Activated naive CD8-positive, alpha-beta T cell treated with anti-CD3 and anti-CD28 coated beads, Interleukin-2, amount 50 U/mL, for 16 hours (primary cell): ENCODE results near the gene LRRIQ4.

Experiments
- DNase-seq: peaks from one replicate; pipeline ENCODE4 v3.0.0-alpha.2; 2020; ENCODE audit warnings: low read depth, low spot score

The LRRIQ4 gene

GRCh38 chr3:169809230-169809795 is 3.4 kb upstream of the LRRIQ4 start:
- no peak for DNase-seq

DNA sequence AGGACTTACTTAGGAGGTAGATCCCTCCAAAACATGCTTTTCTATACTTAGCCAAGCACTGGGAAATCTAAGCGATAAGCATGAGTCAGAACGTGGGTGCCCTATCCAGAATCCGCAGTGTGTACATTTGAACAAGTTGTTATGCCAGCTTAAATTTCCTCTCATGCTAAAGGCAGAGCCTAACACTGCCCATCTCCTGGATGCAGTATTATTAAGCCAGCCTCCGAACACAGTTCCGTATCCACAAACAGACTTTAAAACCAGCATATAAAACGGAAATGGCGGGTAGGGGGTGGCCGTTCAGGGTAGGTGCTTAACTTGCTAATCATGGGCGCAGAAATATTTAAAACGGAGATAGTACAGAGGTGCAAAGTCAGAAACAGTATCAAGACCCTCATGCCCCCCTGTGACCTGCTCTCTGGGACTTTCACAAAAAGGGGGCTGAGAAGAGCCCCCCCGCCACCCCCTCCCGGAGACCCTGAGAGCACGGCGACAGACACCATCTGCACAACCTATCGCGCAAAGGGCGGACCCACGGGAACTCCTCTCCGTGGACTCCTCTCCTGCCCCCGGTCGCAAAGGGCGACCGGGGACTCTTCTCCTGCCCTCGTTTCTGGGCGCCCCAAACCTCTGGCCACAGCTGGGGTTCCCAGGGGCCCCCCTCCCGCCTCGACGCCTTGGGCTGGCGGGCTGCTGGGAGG is 889 bp upstream of the LRRIQ4 start:
- DNase-seq = no peak

- no peak for DNase-seq
Measured at GRCh38 chr3:169813278-169813677, 608 bp downstream of the LRRIQ4 start.

DNA sequence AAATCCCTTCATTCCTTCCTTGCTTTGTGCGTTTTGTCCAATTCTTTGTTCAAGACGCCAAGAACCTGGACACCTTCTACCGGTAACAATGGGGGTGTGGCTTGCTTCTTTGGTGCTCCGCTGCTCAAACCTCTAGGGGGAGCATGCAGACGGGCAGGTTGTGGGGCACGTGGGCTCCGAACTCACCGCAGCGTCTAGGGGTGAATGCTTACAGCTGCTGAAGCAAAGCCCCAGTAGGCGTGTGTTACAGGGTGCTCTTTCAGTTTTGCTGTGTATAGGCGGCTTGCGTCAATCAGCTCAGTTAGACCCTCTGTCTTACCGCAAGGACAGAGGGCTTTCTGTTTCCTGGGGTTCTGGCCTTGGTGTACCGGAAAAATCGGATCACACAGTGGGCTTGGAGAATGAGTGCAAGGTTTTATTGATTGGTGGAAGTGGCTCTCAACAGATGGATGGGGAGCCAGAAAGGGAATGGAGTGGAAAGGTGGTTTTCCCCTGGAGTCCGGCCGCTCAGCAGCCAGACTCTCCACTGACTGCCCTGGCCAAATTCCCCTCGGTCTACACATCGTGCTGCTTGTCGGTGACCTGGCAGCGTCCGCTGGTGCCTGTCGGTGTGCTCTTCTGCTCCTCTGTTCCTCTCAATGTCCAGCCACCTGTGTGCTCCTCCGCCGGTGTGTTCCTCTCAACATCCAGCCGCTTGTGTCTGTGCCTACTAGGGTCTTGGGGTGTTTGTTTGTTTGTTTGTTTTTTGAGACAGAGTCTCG is 1.3 kb downstream of the LRRIQ4 start:
- DNase-seq = peak; percentile 58

DNA sequence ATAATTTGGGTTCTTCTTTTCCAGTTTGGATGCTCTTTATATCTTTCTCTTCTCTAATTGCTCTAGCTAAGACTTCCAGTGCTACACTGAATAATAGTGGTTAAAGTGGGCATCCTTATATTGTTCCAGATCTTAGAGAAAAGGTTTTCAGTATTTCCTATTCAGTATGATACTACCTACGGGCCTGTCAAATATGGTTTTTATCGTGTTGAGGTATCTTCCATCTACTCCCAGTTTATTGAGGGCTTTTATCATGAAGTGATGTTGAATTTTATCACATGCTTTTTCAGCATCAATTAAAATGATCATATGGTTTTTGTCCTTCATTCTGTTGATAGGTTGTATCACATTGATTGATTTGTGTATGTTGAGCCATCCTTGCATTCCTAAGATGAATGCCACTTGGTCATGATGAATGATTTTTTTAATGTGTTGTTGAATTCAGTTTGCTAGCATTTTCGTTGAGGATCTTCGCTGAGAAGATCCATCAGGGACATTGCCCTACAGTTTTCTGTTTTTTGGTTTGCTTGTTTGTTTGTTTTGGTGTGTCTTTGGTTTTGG is 3.0 kb downstream of the LRRIQ4 start:
- no peak for DNase-seq

DNA sequence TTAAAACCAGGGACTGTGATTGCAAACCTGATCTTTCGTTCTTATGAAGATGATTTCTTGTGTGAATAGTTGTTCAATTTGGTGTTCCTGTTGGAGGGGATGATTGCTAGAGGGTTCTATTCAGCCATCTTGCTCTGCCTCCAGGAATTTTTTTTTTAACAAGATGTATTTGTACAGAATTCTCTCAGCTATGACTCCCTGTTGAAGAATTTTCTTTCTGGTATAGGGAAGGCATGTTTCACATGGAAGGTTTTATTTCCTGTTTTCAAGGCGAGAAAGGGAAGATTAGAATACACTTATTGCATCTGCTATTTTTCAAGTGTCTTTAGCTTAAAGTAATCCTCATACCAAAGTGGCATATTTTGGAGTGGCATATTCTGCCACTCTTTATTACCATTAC is 5.6 kb downstream of the LRRIQ4 start:
- no peak for DNase-seq

- no peak for DNase-seq
Measured at GRCh38 chr3:169822091-169822490, 9.4 kb downstream of the LRRIQ4 start.

DNA sequence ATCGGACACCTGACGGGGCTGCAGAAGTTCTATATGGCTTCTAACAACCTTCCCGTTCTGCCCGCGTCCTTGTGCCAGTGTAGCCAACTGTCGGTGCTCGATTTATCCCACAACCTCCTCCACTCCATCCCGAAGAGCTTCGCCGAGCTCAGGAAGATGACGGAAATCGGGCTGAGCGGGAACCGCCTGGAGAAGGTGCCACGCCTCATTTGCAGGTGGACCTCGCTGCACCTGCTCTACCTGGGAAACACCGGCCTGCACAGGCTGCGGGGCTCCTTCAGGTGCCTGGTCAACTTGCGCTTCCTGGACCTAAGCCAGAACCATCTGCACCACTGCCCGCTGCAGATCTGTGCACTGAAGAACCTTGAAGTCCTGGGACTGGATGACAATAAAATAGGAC is 9.9 kb downstream of the LRRIQ4 start:
- DNase-seq = no peak

GRCh38 chr3:169822983-169823382 is 10.3 kb downstream of the LRRIQ4 start:
- DNase-seq = no peak

DNA sequence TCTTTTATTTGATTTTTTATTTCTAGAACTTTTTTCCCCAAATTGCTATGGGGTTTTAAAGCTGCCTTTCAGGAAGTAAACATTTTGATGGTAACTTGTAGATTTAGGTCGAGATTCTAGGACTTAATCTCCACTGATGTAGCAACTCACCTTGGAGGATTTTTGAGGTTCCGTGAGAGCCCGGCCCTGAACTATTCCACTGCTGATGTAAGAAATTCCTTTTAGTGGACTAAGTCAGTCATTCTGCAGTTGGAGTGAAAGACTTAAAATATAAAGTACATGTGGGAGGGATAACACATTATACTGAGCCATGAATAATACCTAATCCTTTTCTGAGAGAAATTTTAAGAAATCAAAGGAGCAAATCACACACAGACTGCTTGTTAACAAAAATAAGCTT is 12.6 kb downstream of the LRRIQ4 start:
- no peak for DNase-seq

GRCh38 chr3:169827712-169828111 is 15.0 kb downstream of the LRRIQ4 start:
- no peak for DNase-seq

DNA sequence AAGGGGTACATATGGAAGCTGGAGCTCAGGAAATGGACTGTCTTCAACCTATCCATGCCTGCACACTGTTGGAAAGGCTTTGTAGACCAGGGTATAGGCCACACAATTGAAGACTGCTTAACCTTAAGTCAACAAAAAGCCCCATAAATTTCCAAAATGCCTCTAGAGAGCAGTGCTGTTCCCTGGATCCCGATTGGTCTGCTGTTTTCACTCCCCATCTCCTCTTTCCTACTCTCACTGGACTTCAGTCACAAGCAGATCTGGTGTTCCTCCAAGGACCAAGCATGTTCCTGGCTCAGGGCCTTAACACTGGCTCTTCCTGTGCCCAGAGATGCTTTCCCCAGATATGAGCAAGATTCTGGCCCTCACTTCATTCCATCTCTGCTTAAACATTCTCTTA is 22.9 kb downstream of the LRRIQ4 start:
- DNase-seq = no peak

GRCh38 chr3:169836078-169836941 is 23.6 kb downstream of the LRRIQ4 start:
- DNase-seq = no peak

- DNase-seq = no peak
Measured at GRCh38 chr3:169836942-169837275, 24.2 kb downstream of the LRRIQ4 start.

GRCh38 chr3:169838511-169839030 is 25.9 kb downstream of the LRRIQ4 start:
- DNase-seq = no peak

DNA sequence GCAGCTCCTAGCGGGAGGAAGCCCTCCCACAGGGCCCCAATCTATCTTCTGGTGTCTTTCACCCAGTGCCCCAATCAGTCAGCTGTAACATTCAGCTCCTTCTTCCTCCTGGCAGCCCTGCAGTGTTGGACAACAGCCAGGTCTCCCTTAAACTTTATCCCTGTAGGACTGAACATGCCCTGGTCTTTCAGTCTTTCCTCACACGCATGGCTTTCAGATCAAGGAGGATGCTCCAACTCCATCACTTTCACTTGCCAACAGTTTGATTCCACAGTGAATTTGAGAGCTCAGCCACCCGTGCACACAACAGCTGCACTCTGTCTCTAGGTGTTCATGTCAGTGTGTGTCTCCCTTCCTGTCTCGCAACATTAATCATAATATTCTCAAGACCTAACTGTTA is 28.5 kb downstream of the LRRIQ4 start:
- no peak for DNase-seq

DNA sequence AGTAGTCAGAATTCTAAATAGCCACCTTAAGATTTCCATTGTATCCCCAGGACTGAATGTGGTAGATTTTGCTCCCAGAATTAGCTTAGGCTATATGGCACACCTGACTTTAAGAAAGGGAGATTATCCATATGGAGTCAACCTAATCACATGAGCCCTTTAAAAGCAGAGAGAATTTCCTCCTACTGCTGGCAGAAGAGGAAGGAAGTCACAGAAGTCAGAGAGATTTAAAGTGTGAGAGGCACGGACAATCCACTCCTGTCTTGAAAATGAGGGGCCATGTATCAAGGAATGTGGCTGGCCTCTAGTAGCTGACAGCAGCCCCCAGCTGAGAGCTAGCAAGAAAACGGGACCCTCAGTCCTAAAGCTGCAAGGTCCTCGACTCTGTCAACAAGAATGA is 30.3 kb downstream of the LRRIQ4 start:
- no peak for DNase-seq

DNA sequence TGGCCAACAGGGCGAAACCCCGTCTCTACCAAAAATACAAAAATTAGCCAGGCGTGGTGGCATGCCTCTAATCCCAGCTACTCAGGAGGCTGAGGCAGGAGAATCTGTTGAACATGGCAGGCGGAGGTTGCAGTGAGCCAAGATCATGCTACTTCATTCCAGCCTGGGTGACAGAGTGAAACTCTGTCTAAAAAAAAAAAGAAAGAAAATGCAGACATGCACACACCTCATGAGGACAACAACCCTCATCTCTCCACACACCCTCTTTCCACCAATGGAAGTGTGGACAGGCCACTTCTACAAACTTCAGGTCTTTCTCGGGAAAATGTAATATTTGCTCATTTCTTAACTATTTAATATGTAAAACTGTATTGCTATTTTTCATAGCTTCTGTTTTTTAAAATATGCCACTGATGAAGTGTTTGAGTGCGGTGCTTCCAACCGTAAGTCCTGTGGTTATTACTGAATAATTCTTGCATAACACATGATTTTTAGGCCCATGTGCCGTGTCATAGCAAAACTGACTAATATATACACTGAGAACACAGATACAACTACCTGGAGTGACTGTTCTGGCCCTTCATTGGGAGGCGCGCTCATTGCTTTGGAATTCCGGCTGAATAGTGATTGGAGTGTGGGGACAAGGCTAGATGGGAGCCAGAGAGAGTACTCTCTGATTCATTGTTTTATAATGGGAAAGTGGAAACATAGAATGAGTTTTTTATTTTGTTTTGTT is 34.0 kb downstream of the LRRIQ4 start:
- DNase-seq = no peak

GRCh38 chr3:169847896-169848295 is 35.2 kb downstream of the LRRIQ4 start:
- DNase-seq = no peak

- no peak for DNase-seq
Measured at GRCh38 chr3:169848741-169849140, 36.1 kb downstream of the LRRIQ4 start.

DNA sequence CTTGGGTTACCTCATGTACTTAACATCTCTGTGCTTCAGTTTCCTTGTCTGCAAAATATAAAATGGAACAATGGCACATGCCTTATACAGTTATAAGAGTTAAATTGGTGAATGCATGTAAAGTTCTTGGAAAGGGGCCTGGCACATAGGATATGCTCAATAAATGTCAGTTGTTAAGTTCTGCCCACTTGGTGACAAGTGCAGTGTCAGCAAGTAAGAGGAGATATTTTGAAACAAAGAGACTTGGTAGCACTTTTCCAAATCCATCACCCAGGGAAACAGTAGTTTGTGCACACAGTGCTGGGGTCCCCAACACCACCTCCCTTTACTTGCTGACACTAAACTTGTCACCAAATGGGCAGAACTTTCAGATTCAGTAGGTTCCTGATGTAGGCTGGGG is 37.9 kb downstream of the LRRIQ4 start:
- DNase-seq = no peak
